Hematopoietic multipotent progenitor cell treated with erythropoietin and hydrocortisone succinate and interleukin-3 and kit ligand, for 8 days (in vitro differentiated cells): ENCODE data around the gene ICAM4.
"Not testable (repeated sequence)": the region's sequence is repeated elsewhere in the genome, so short reads cannot be mapped to it uniquely, and the experiment has no call there.

Source experiments
- DNase-seq: peaks from one replicate; pipeline ENCODE4 v3.0.0-alpha.2; 2015

ICAM4 gene

GRCh38 chr19:10320602-10321416, 34.1 kb downstream of the ICAM4 start:
- DNase-seq, result no peak

- no peak for DNase-seq
These were observed 34.7 kb downstream of the ICAM4 start for GRCh38 chr19:10321417-10321797.

- no peak for DNase-seq
These were observed 35.4 kb downstream of the ICAM4 start for GRCh38 chr19:10321874-10322835.

GRCh38 chr19:10325732-10326131, 39.0 kb downstream of the ICAM4 start:
- DNase-seq, result no peak

- DNase-seq, result no peak
These were observed 41.0 kb downstream of the ICAM4 start for GRCh38 chr19:10327793-10328192.

- no peak for DNase-seq
These were observed 42.0 kb downstream of the ICAM4 start for GRCh38 chr19:10328558-10329429.

- DNase-seq, result no peak
These were observed 42.8 kb downstream of the ICAM4 start for GRCh38 chr19:10329555-10329954.

GRCh38 chr19:10332158-10332964, 45.6 kb downstream of the ICAM4 start:
- no peak for DNase-seq

- peak; percentile 97 for DNase-seq
These were observed 46.4 kb downstream of the ICAM4 start, which contains the start of gene RAVER1 for GRCh38 chr19:10332965-10333757. Gene RAVER1, minus strand, starts transcription at chr19:10333529. Its CDS starts 22 bp downstream, at chr19:10333507.

- DNase-seq, result no peak
These were observed 47.2 kb downstream of the ICAM4 start for GRCh38 chr19:10333758-10334587.

GRCh38 chr19:10334588-10335351, 48.0 kb downstream of the ICAM4 start:
- DNase-seq, result peak; percentile 49

- no peak for DNase-seq
These were observed 48.7 kb downstream of the ICAM4 start for GRCh38 chr19:10335352-10335985.

- DNase-seq, result not testable (repeated sequence)
These were observed 50.0 kb downstream of the ICAM4 start for GRCh38 chr19:10336725-10337124.
